ENCODE results near the gene ZSCAN31.

- TF ChIP-seq EZH2 (IDR thresholded peaks at IDR 0.05; ENCODE audit: borderline replicate concordance, low read depth, low read length, poor library complexity, severe bottlenecking) (no peak), CTCF (conservative IDR thresholded peaks at IDR 0.05; ENCODE audit: low read depth, low read length) (no peak)
Observed at GRCh38 chr6:28360961-28361360, 25.0 kb upstream of the ZSCAN31 start.

All from A673 (cell line).